Mesendoderm (in vitro differentiated cells): ENCODE data around the gene RBPJL.

Experiments
- DNase-seq: peaks from one replicate; pipeline ENCODE4 v3.0.0; 2013
- H2AK5ac ChIP-seq: 2 replicates; pipeline ENCODE4 v1.6.1; 2013; ENCODE audit warnings: low read length, inconsistent platforms
- H2BK120ac ChIP-seq: 2 replicates; pipeline ENCODE4 v1.6.1; 2013; ENCODE audit warnings: low read depth, mild to moderate bottlenecking, low read length, moderate library complexity, mixed read lengths
- H2BK15ac ChIP-seq: replicated peaks from 2 replicates; pipeline ENCODE4 v1.6.1; 2013; ENCODE audit warnings: low read depth, mild to moderate bottlenecking, moderate library complexity
- H2BK5ac ChIP-seq: 2 replicates; pipeline ENCODE4 v1.6.1; 2013; ENCODE audit warnings: low read length, inconsistent platforms
- H3K18ac ChIP-seq: 2 replicates; pipeline ENCODE4 v1.6.1; 2013; ENCODE audit warnings: mild to moderate bottlenecking, low read length, mixed read lengths
- H3K23ac ChIP-seq: one replicate; pipeline ENCODE4 v1.6.1; 2013; ENCODE audit warnings: low read length
- H3K27ac ChIP-seq: 2 replicates; pipeline ENCODE4 v1.5.1; 2013; ENCODE audit warnings: low read depth, mild to moderate bottlenecking, inconsistent platforms, low read length, moderate library complexity
- H3K27me3 ChIP-seq: 2 replicates; pipeline ENCODE4 v1.6.1; 2013; ENCODE audit warnings: low read length, control low read depth, mild to moderate bottlenecking, inconsistent platforms; ENCODE audit not compliant: insufficient read depth, poor library complexity
- H3K36me3 ChIP-seq: 2 replicates; pipeline ENCODE4 v1.6.1; 2013; ENCODE audit warnings: low read length, inconsistent platforms; ENCODE audit not compliant: control insufficient read depth, insufficient read depth
- H3K4ac ChIP-seq: one replicate; pipeline ENCODE4 v1.6.1; 2013; ENCODE audit warnings: low read depth, mild to moderate bottlenecking, low read length, moderate library complexity
- H3K4me1 ChIP-seq: 2 replicates; pipeline ENCODE4 v1.6.1; 2013; ENCODE audit warnings: low read depth, low read length, inconsistent platforms; ENCODE audit not compliant: control insufficient read depth
- H3K4me2 ChIP-seq: 2 replicates; pipeline ENCODE4 v1.6.1; 2013; ENCODE audit warnings: low read length
- H3K4me3 ChIP-seq: 2 replicates; pipeline ENCODE4 v1.5.1; 2013; ENCODE audit warnings: mild to moderate bottlenecking, low read length
- H3K56ac ChIP-seq: one replicate; pipeline ENCODE4 v1.6.1; 2013; ENCODE audit warnings: low read length
- H3K79me1 ChIP-seq: 2 replicates; pipeline ENCODE4 v1.6.1; 2013; ENCODE audit warnings: low read length, inconsistent platforms
- H3K79me2 ChIP-seq: 2 replicates; pipeline ENCODE4 v1.6.1; 2013; ENCODE audit warnings: mild to moderate bottlenecking, low read length; ENCODE audit not compliant: control insufficient read depth, insufficient read depth
- H3K9ac ChIP-seq: 2 replicates; pipeline ENCODE4 v1.6.1; 2013; ENCODE audit warnings: low read length, inconsistent platforms
- H4K5ac ChIP-seq: one replicate; pipeline ENCODE4 v1.6.1; 2013; ENCODE audit warnings: low read length
- H4K8ac ChIP-seq: one replicate; pipeline ENCODE4 v1.6.1; 2013; ENCODE audit warnings: low read depth, mild to moderate bottlenecking, control low read depth, low read length, moderate library complexity
- WGBS: extraction: QIAGEN DNeasy Blood & Tissue Kit; methylation state at CpG from one replicate; pipeline ENCODE4 v1.1.7; 2013; ENCODE audit warnings: low lambda C conversion rate, missing lambda C conversion rate; ENCODE audit not compliant: insufficient coverage; ENCODE audit errors: extremely low coverage; 5-methylcytosine and 5-hydroxymethylcytosine counted together

The RBPJL gene

GRCh38 chr20:45303586-45304463 lies 2.8 kb upstream of the RBPJL start:
- no peak overlapping the region for H4K8ac ChIP-seq
- no peaks in the 10 kb centered on the region for H3K79me1 ChIP-seq
- H3K4ac ChIP-seq, result no peak overlapping the region
- peaks cover 5% of the 10 kb centered on the region for H3K4me1 ChIP-seq
- no peak overlapping the region for H3K56ac ChIP-seq
- no peak overlapping the region for H3K4me3 ChIP-seq
- H3K23ac ChIP-seq, result no peak overlapping the region
- no peaks in the 10 kb centered on the region for H3K36me3 ChIP-seq
- no peak overlapping the region for H3K9ac ChIP-seq
- no peak overlapping the region for H2BK5ac ChIP-seq
- H2AK5ac ChIP-seq, result no peak overlapping the region
- H4K5ac ChIP-seq, result no peak overlapping the region
- H3K27ac ChIP-seq, result no peak overlapping the region
- no peak overlapping the region for H2BK120ac ChIP-seq
- H3K18ac ChIP-seq, result no peak overlapping the region
- H2BK15ac ChIP-seq, result no peak overlapping the region
- H3K27me3 ChIP-seq, result no peaks in the 10 kb centered on the region
- no peak for DNase-seq
- H3K4me2 ChIP-seq, result no peak overlapping the region
- H3K79me2 ChIP-seq, result no peaks in the 10 kb centered on the region
- WGBS, result no CpG with 5 or more reads among the region's 47 CpGs

- H2BK120ac ChIP-seq, result no peak overlapping the region
- no peak overlapping the region for H3K27ac ChIP-seq
- H2BK5ac ChIP-seq, result no peak overlapping the region
- H3K23ac ChIP-seq, result no peak overlapping the region
- no peak overlapping the region for H3K4ac ChIP-seq
- no peak overlapping the region for H3K4me2 ChIP-seq
- no peak overlapping the region for H4K8ac ChIP-seq
- no peak overlapping the region for H4K5ac ChIP-seq
- peaks cover 5% of the 10 kb centered on the region for H3K4me1 ChIP-seq
- H2AK5ac ChIP-seq, result no peak overlapping the region
- no peak overlapping the region for H2BK15ac ChIP-seq
- no peak overlapping the region for H3K56ac ChIP-seq
- no peak overlapping the region for H3K9ac ChIP-seq
- no peak overlapping the region for H3K4me3 ChIP-seq
- no peaks in the 10 kb centered on the region for H3K27me3 ChIP-seq
- DNase-seq, result no peak
- no peaks in the 10 kb centered on the region for H3K79me1 ChIP-seq
- H3K18ac ChIP-seq, result no peak overlapping the region
- WGBS, result no CpG with 5 or more reads among the region's 43 CpGs
- H3K36me3 ChIP-seq, result no peaks in the 10 kb centered on the region
- H3K79me2 ChIP-seq, result no peaks in the 10 kb centered on the region
These were observed 2.1 kb upstream of the RBPJL start for GRCh38 chr20:45304464-45304999.

GRCh38 chr20:45305262-45305661 lies 1.4 kb upstream of the RBPJL start:
- H4K8ac ChIP-seq, result no peak overlapping the region
- no peaks in the 10 kb centered on the region for H3K36me3 ChIP-seq
- WGBS, result no CpG with 5 or more reads among the region's 4 CpGs
- no peak overlapping the region for H3K27ac ChIP-seq
- H4K5ac ChIP-seq, result no peak overlapping the region
- H2BK15ac ChIP-seq, result no peak overlapping the region
- no peaks in the 10 kb centered on the region for H3K79me1 ChIP-seq
- H2BK5ac ChIP-seq, result no peak overlapping the region
- H3K56ac ChIP-seq, result no peak overlapping the region
- no peak overlapping the region for H3K4me2 ChIP-seq
- H3K9ac ChIP-seq, result no peak overlapping the region
- H2BK120ac ChIP-seq, result no peak overlapping the region
- no peaks in the 10 kb centered on the region for H3K27me3 ChIP-seq
- H3K18ac ChIP-seq, result no peak overlapping the region
- H3K4me1 ChIP-seq, result peaks cover 5% of the 10 kb centered on the region
- no peak overlapping the region for H3K23ac ChIP-seq
- peak; percentile 53 for DNase-seq
- no peak overlapping the region for H3K4ac ChIP-seq
- no peak overlapping the region for H2AK5ac ChIP-seq
- no peak overlapping the region for H3K4me3 ChIP-seq
- no peaks in the 10 kb centered on the region for H3K79me2 ChIP-seq

GRCh38 chr20:45307076-45307640 lies 518 bp downstream of the RBPJL start:
- no peaks in the 10 kb centered on the region for H3K4me1 ChIP-seq
- no peak overlapping the region for H2BK15ac ChIP-seq
- no peak overlapping the region for H3K23ac ChIP-seq
- no peaks in the 10 kb centered on the region for H3K79me1 ChIP-seq
- H3K4me3 ChIP-seq, result no peak overlapping the region
- no peak for DNase-seq
- H3K4ac ChIP-seq, result no peak overlapping the region
- H2BK120ac ChIP-seq, result no peak overlapping the region
- WGBS, result no CpG with 5 or more reads among the region's 16 CpGs
- H3K27me3 ChIP-seq, result no peaks in the 10 kb centered on the region
- no peak overlapping the region for H4K8ac ChIP-seq
- H3K18ac ChIP-seq, result no peak overlapping the region
- no peak overlapping the region for H4K5ac ChIP-seq
- H3K56ac ChIP-seq, result no peak overlapping the region
- no peak overlapping the region for H2BK5ac ChIP-seq
- H3K27ac ChIP-seq, result no peak overlapping the region
- no peaks in the 10 kb centered on the region for H3K79me2 ChIP-seq
- no peak overlapping the region for H2AK5ac ChIP-seq
- H3K4me2 ChIP-seq, result no peak overlapping the region
- no peaks in the 10 kb centered on the region for H3K36me3 ChIP-seq
- H3K9ac ChIP-seq, result no peak overlapping the region

- no peak within 1 kb of the TSS for H3K4me3 ChIP-seq
- H4K8ac ChIP-seq, result no peak within 1 kb of the TSS
- peak within 1 kb of the TSS; percentile 74 for H3K56ac ChIP-seq
- H3K27ac ChIP-seq, result no peak within 1 kb of the TSS
- no peaks in the 10 kb centered on the region for H3K36me3 ChIP-seq
- no CpG with 5 or more reads among the region's 20 CpGs for WGBS
- H3K4me2 ChIP-seq, result no peak within 1 kb of the TSS
- no peak within 1 kb of the TSS for H2AK5ac ChIP-seq
- peak; percentile 63 for DNase-seq
- H3K23ac ChIP-seq, result no peak within 1 kb of the TSS
- no peaks in the 10 kb centered on the region for H3K27me3 ChIP-seq
- H3K9ac ChIP-seq, result peak within 1 kb of the TSS; percentile 20
- no peak within 1 kb of the TSS for H4K5ac ChIP-seq
- no peak within 1 kb of the TSS for H2BK5ac ChIP-seq
- no peaks in the 10 kb centered on the region for H3K4me1 ChIP-seq
- no peak within 1 kb of the TSS for H3K4ac ChIP-seq
- H2BK15ac ChIP-seq, result no peak within 1 kb of the TSS
- no peaks in the 10 kb centered on the region for H3K79me2 ChIP-seq
- H3K79me1 ChIP-seq, result no peaks in the 10 kb centered on the region
- no peak within 1 kb of the TSS for H3K18ac ChIP-seq
- no peak within 1 kb of the TSS for H2BK120ac ChIP-seq
These were observed 1.6 kb downstream of the RBPJL start, which contains the start of gene MATN4 for GRCh38 chr20:45308117-45308778. Gene MATN4, minus strand, starts transcription at chr20:45308299. Its CDS starts 2,717 bp downstream, at chr20:45305582.
